Neuronal stem cell (in vitro differentiated cells): Measurements from ENCODE around the gene OR2V2.

Source experiments
- DNase-seq: peaks from one replicate; pipeline ENCODE4 v3.0.0-alpha.2; 2013; ENCODE audit warnings: low spot score
- H2AFZ ChIP-seq: one replicate; pipeline ENCODE4 v1.6.1; 2013; ENCODE audit warnings: mild to moderate bottlenecking, low read length, inconsistent platforms
- H2AK5ac ChIP-seq: 2 replicates; pipeline ENCODE4 v1.6.1; 2013; ENCODE audit warnings: low read depth, mild to moderate bottlenecking, inconsistent platforms, low read length, moderate library complexity, mixed read lengths
- H2BK120ac ChIP-seq: 2 replicates; pipeline ENCODE4 v1.6.1; 2013; ENCODE audit warnings: low read depth, mild to moderate bottlenecking, inconsistent platforms, low read length, moderate library complexity, mixed read lengths
- H2BK12ac ChIP-seq: one replicate; pipeline ENCODE4 v1.6.1; 2013; ENCODE audit warnings: low read length, inconsistent platforms
- H2BK15ac ChIP-seq: 2 replicates; pipeline ENCODE4 v1.6.1; 2013; ENCODE audit warnings: mild to moderate bottlenecking, low read length, inconsistent platforms, mixed read lengths
- H2BK5ac ChIP-seq: one replicate; pipeline ENCODE4 v1.6.1; 2013; ENCODE audit warnings: inconsistent platforms, mild to moderate bottlenecking, low read length, moderate library complexity
- H3K14ac ChIP-seq: one replicate; pipeline ENCODE4 v1.6.1; 2013; ENCODE audit warnings: low read length, inconsistent platforms
- H3K18ac ChIP-seq: 2 replicates; pipeline ENCODE4 v1.6.1; 2013; ENCODE audit warnings: low read length, inconsistent platforms
- H3K23ac ChIP-seq: 2 replicates; pipeline ENCODE4 v1.6.1; 2013; ENCODE audit warnings: low read depth, mild to moderate bottlenecking, mixed read lengths, low read length, inconsistent platforms; ENCODE audit not compliant: poor library complexity
- H3K27ac ChIP-seq: replicated peaks from 3 replicates; pipeline ENCODE4 v1.5.1; 2013; ENCODE audit warnings: low read length, inconsistent platforms
- H3K27me3 ChIP-seq, 3 experiments: 2 replicates each; pipeline ENCODE4 v1.6.1; 2013; ENCODE audit warnings: low read length in 3 of 3, mild to moderate bottlenecking in 2 of 3, inconsistent platforms in 1 of 3, low read depth in 1 of 3, mixed read lengths in 1 of 3, moderate library complexity in 1 of 3; ENCODE audit not compliant: control insufficient read depth in 3 of 3, insufficient read depth in 3 of 3
- H3K36me3 ChIP-seq, 2 donors: replicated peaks in 1 of 2; 2 replicates each; pipeline ENCODE4 v1.6.1; 2013; ENCODE audit warnings: low read length in 2 of 2; ENCODE audit not compliant: control insufficient read depth in 2 of 2, insufficient read depth in 2 of 2
- H3K4ac ChIP-seq: 2 replicates; pipeline ENCODE4 v1.6.1; 2013; ENCODE audit warnings: inconsistent platforms, mild to moderate bottlenecking, low read length, moderate library complexity
- H3K4me1 ChIP-seq, 2 donors: 1 replicate in 1 of 2; 2 replicates in 1 of 2; pipeline ENCODE4 v1.6.1; 2013; ENCODE audit warnings: low read length in 2 of 2, low read depth in 1 of 2; ENCODE audit not compliant: control insufficient read depth in 2 of 2, insufficient read depth in 1 of 2
- H3K4me2 ChIP-seq: one replicate; pipeline ENCODE4 v1.6.1; 2013; ENCODE audit warnings: mild to moderate bottlenecking, low read length, inconsistent platforms; ENCODE audit not compliant: insufficient read depth, poor library complexity, severe bottlenecking
- H3K4me3 ChIP-seq, 2 donors: 2 replicates each; pipeline ENCODE4 v1.5.1; 2013; ENCODE audit warnings: low read length in 2 of 2, mild to moderate bottlenecking in 2 of 2, inconsistent platforms in 1 of 2, moderate library complexity in 1 of 2
- H3K79me1 ChIP-seq: one replicate; pipeline ENCODE4 v1.6.1; 2013; ENCODE audit warnings: low read depth, mild to moderate bottlenecking, inconsistent platforms, low read length, moderate library complexity
- H3K9ac ChIP-seq: one replicate; pipeline ENCODE4 v1.6.1; 2013; ENCODE audit warnings: mild to moderate bottlenecking, low read depth, low read length, inconsistent platforms; ENCODE audit not compliant: poor library complexity
- H3K9me3 ChIP-seq, 2 donors: replicated peaks in 1 of 2; 2 replicates each; pipeline versions ENCODE3 to v1.6.1; 2013; ENCODE audit warnings: low read length in 2 of 2, mild to moderate bottlenecking in 2 of 2, inconsistent platforms in 1 of 2, low read depth in 1 of 2, mixed read lengths in 1 of 2, moderate library complexity in 1 of 2; ENCODE audit not compliant: control insufficient read depth in 2 of 2, insufficient read depth in 1 of 2
- H4K8ac ChIP-seq: one replicate; pipeline ENCODE4 v1.6.1; 2013; ENCODE audit warnings: low read depth, mild to moderate bottlenecking, inconsistent platforms, low read length, moderate library complexity
- H4K91ac ChIP-seq: one replicate; pipeline ENCODE4 v1.6.1; 2013; ENCODE audit warnings: low read length, low read depth, mild to moderate bottlenecking, inconsistent platforms; ENCODE audit not compliant: poor library complexity
- WGBS, 2 donors: extraction: QIAGEN DNeasy Blood & Tissue Kit; methylation state at CpG; one replicate each; pipeline ENCODE4 v1.1.7; 2013; ENCODE audit warnings: missing lambda C conversion rate in 2 of 2, mixed read lengths in 1 of 2; ENCODE audit not compliant: insufficient read length in 2 of 2, insufficient replicate concordance in 1 of 2; ENCODE audit errors: extremely low coverage in 2 of 2; 5-methylcytosine and 5-hydroxymethylcytosine counted together

Gene OR2V2

GRCh38 chr5:181124526-181124925 is 22.9 kb upstream of the OR2V2 start:
- no peak overlapping the region for H4K91ac ChIP-seq
- no peak overlapping the region for H2AK5ac ChIP-seq
- H3K9ac ChIP-seq, result no peak overlapping the region
- H3K4me1 ChIP-seq, result no peaks in the 10 kb centered on the region
- no peak overlapping the region for H3K4ac ChIP-seq
- H3K4me2 ChIP-seq, result no peak overlapping the region
- H2BK5ac ChIP-seq, result no peak overlapping the region
- no peak overlapping the region for H2BK120ac ChIP-seq
- no peak overlapping the region for H3K23ac ChIP-seq
- peaks cover 0 to 41% (median 3%) of the 10 kb centered on the region in 3 experiments for H3K27me3 ChIP-seq
- no peaks in the 10 kb centered on the region for H3K36me3 ChIP-seq
- H3K4me3 ChIP-seq, result no peak overlapping the region
- no peaks in the 10 kb centered on the region for H3K9me3 ChIP-seq
- H3K14ac ChIP-seq, result no peak overlapping the region
- H2AFZ ChIP-seq, result no peak overlapping the region
- no peak for DNase-seq
- H2BK12ac ChIP-seq, result no peak overlapping the region
- no peak overlapping the region for H3K18ac ChIP-seq
- H3K79me1 ChIP-seq, result no peaks in the 10 kb centered on the region
- H2BK15ac ChIP-seq, result no peak overlapping the region
- no peak overlapping the region for H4K8ac ChIP-seq
- no CpG with 5 or more reads among the region's 3 CpGs for WGBS, 2 donors
- no peak overlapping the region for H3K27ac ChIP-seq

GRCh38 chr5:181126841-181127240 is 20.5 kb upstream of the OR2V2 start:
- H3K4me2 ChIP-seq, result no peak overlapping the region
- no peak overlapping the region for H3K18ac ChIP-seq
- no peak overlapping the region for H2BK5ac ChIP-seq
- H4K8ac ChIP-seq, result no peak overlapping the region
- H2AFZ ChIP-seq, result no peak overlapping the region
- no peak overlapping the region for H3K9ac ChIP-seq
- no peak overlapping the region for H3K4me3 ChIP-seq
- H3K14ac ChIP-seq, result no peak overlapping the region
- no peak overlapping the region for H2AK5ac ChIP-seq
- WGBS, 2 donors, result no CpG with 5 or more reads among the region's 18 CpGs
- H2BK15ac ChIP-seq, result no peak overlapping the region
- H2BK12ac ChIP-seq, result no peak overlapping the region
- H3K4me1 ChIP-seq, result no peaks in the 10 kb centered on the region
- H3K27me3 ChIP-seq, result peaks cover 0 to 50% (median 6%) of the 10 kb centered on the region in 3 experiments
- no peaks in the 10 kb centered on the region for H3K9me3 ChIP-seq
- no peak overlapping the region for H2BK120ac ChIP-seq
- no peak for DNase-seq
- H3K23ac ChIP-seq, result no peak overlapping the region
- no peaks in the 10 kb centered on the region for H3K79me1 ChIP-seq
- H4K91ac ChIP-seq, result no peak overlapping the region
- no peaks in the 10 kb centered on the region for H3K36me3 ChIP-seq
- H3K27ac ChIP-seq, result no peak overlapping the region
- no peak overlapping the region for H3K4ac ChIP-seq

GRCh38 chr5:181127456-181127855 is 19.9 kb upstream of the OR2V2 start:
- Histone ChIP-seq H3K23ac (no peak overlapping the region), H3K27ac (no peak overlapping the region), H3K9me3 (no peaks in the 10 kb centered on the region), H3K4me1 (no peaks in the 10 kb centered on the region), H2AFZ (no peak overlapping the region), H3K79me1 (no peaks in the 10 kb centered on the region), H2BK120ac (no peak overlapping the region), H3K36me3 (no peaks in the 10 kb centered on the region), H3K18ac (no peak overlapping the region), H3K4me2 (no peak overlapping the region), H3K9ac (no peak overlapping the region), H2BK12ac (no peak overlapping the region), H4K8ac (no peak overlapping the region), H3K4ac (no peak overlapping the region), H3K4me3 (no peak overlapping the region), H2BK5ac (no peak overlapping the region), H2AK5ac (no peak overlapping the region), H3K27me3 (peaks cover 0 to 45% (median 6%) of the 10 kb centered on the region in 3 experiments), H2BK15ac (no peak overlapping the region), H3K14ac (no peak overlapping the region), H4K91ac (no peak overlapping the region)
- no CpG with 5 or more reads among the region's 10 CpGs for whole genome bisulfite sequencing, 2 donors
- no peak for DNase-seq

- no CpG with 5 or more reads among the region's 15 CpGs for WGBS, 2 donors
- no peak overlapping the region for H4K91ac ChIP-seq
Measured at GRCh38 chr5:181127907-181128626, 19.3 kb upstream of the OR2V2 start.

More at GRCh38 chr5:181127907-181128626, 19.3 kb upstream of the OR2V2 start:
- Histone ChIP-seq H3K9ac (peak overlapping the region; percentile 4), H3K36me3 (no peaks in the 10 kb centered on the region), H3K27me3 (peaks cover 0 to 42% (median 6%) of the 10 kb centered on the region in 3 experiments), H2BK120ac (no peak overlapping the region), H2AK5ac (no peak overlapping the region), H2BK15ac (peak overlapping the region; percentile 63), H3K4ac (no peak overlapping the region), H4K8ac (no peak overlapping the region), H3K18ac (peak overlapping the region; percentile 73), H3K9me3 (no peaks in the 10 kb centered on the region), H2BK12ac (no peak overlapping the region), H3K27ac (no peak overlapping the region), H3K4me3 (no peak overlapping the region), H2BK5ac (peak overlapping the region; percentile 71), H3K14ac (peak overlapping the region; percentile 50), H2AFZ (no peak overlapping the region), H3K23ac (peak overlapping the region; percentile 69), H3K4me2 (no peak overlapping the region), H3K4me1 (no peaks in the 10 kb centered on the region), H3K79me1 (no peaks in the 10 kb centered on the region)
- no peak for DNase-seq
